Endothelial cell of umbilical vein (primary cell): ENCODE measurements around the gene SURF6. TPM values are rescaled to one million over a fixed set of nuclear protein-coding genes. Genes with fewer than 3 reads are reported as not detected.

Experiments used
- BruUV-seq: library from RNA; stranded (reverse); fragments of 400-500 nt; replicated peaks from 2 replicates; lab custom pipeline; 2021; lab: Mats Ljungman, UMichigan
- CTCF ChIA-PET: fragments of 300-600, 350-600 bp; sonication (Branson Sonifier 250); formaldehyde crosslinking; loops from one replicate; lab custom pipeline; 2021; ENCODE audit warnings: antibody characterized with exemption, inconsistent platforms; lab: Charles Lee
- POLR2A ChIA-PET: fragments of 300-600, 350-600 bp; sonication (Branson Sonifier 250); formaldehyde crosslinking; loops from one replicate; lab custom pipeline; 2021; ENCODE audit warnings: antibody characterized with exemption, inconsistent platforms; lab: Charles Lee
- DNase-seq: peaks from one replicate; pipeline ENCODE4 v3.0.0-alpha.2; 2011; ENCODE audit warnings: low read depth, low spot score
- FAIRE-seq: peaks from 2 replicates; lab custom pipeline; 2011; peaks lifted over from hg19 to GRCh38; lab: Jason Lieb, UNC
- H2AFZ ChIP-seq: 2 replicates; pipeline ENCODE4 v1.6.0; 2012; ENCODE audit warnings: low read depth, low read length, control low read depth, inconsistent platforms
- H3K27ac ChIP-seq: 2 replicates; pipeline ENCODE4 v1.5.1; 2011; ENCODE audit warnings: low read depth, mild to moderate bottlenecking, control low read depth, low read length, moderate library complexity; ENCODE audit not compliant: insufficient read depth
- H3K27me3 ChIP-seq, 2 experiments: 2 replicates each; pipeline versions ENCODE4 v1.6.0 to v1.6.1; 2011; ENCODE audit warnings: low read length in 2 of 2, mixed read lengths in 1 of 2; ENCODE audit not compliant: control insufficient read depth in 2 of 2, insufficient read depth in 2 of 2
- H3K36me3 ChIP-seq, 2 experiments: 2 replicates in 1 of 2; 3 replicates in 1 of 2; pipeline ENCODE4 v1.5.1; 2011; ENCODE audit warnings: low read length in 2 of 2, mild to moderate bottlenecking in 1 of 2, moderate library complexity in 1 of 2; ENCODE audit not compliant: control insufficient read depth in 2 of 2, insufficient read depth in 2 of 2; ENCODE audit errors: extremely low read depth in 1 of 2
- H3K4me1 ChIP-seq: 3 replicates; pipeline ENCODE4 v1.5.1; 2011; ENCODE audit warnings: mild to moderate bottlenecking, low read length; ENCODE audit not compliant: control insufficient read depth, insufficient read depth; ENCODE audit errors: extremely low read depth
- H3K4me2 ChIP-seq: 2 replicates; pipeline ENCODE4 v1.6.1; 2011; ENCODE audit warnings: low read length, control low read depth, mixed read lengths; ENCODE audit not compliant: insufficient read depth
- H3K4me3 ChIP-seq, 3 experiments: fragments of 200-600 bp in 1 of 3; sonication (generic), shearing (Covaris generic) in 1 of 3; replicated peaks in 1 of 3; 2 replicates each; pipeline ENCODE4 v1.5.1; 2011 to 2016; ENCODE audit warnings: control low read depth in 3 of 3, low read length in 3 of 3, mild to moderate bottlenecking in 2 of 3, inconsistent platforms in 1 of 3, low read depth in 1 of 3, moderate library complexity in 1 of 3; ENCODE audit not compliant: insufficient read depth in 1 of 3
- H3K79me2 ChIP-seq: 2 replicates; pipeline ENCODE4 v1.6.0; 2012; ENCODE audit warnings: low read length, inconsistent platforms; ENCODE audit not compliant: control insufficient read depth, insufficient read depth
- H3K9ac ChIP-seq: replicated peaks from 2 replicates; pipeline ENCODE3; 2011; ENCODE audit warnings: low read length, control low read depth; ENCODE audit not compliant: insufficient read depth; ENCODE audit errors: extremely low read depth
- H3K9me1 ChIP-seq: replicated peaks from 3 replicates; pipeline ENCODE4 v1.6.0; 2011; ENCODE audit warnings: mild to moderate bottlenecking, low read length; ENCODE audit not compliant: control insufficient read depth, insufficient read depth; ENCODE audit errors: extremely low read depth
- H3K9me3 ChIP-seq: replicated peaks from 2 replicates; pipeline ENCODE4 v1.5.1; 2012; ENCODE audit warnings: low read length, inconsistent platforms; ENCODE audit not compliant: control insufficient read depth, insufficient read depth
- H4K20me1 ChIP-seq: replicated peaks from 2 replicates; pipeline ENCODE3; 2011; ENCODE audit warnings: mild to moderate bottlenecking, low read length; ENCODE audit not compliant: control insufficient read depth, insufficient read depth; ENCODE audit errors: extremely low read depth
- EZH2 ChIP-seq: IDR thresholded peaks from 2 replicates; pipeline ENCODE4 v1.6.1; 2012; ENCODE audit warnings: borderline replicate concordance, low read depth, mild to moderate bottlenecking, moderate library complexity, low read length, inconsistent platforms; ENCODE audit not compliant: severe bottlenecking
- FOS ChIP-seq: IDR thresholded peaks from 2 replicates; pipeline ENCODE4 v1.6.1; 2011; ENCODE audit warnings: mild to moderate bottlenecking, low read length, moderate library complexity, borderline replicate concordance; ENCODE audit not compliant: insufficient read depth
- GATA2 ChIP-seq: IDR thresholded peaks from 2 replicates; pipeline ENCODE4 v1.7.0; 2011; ENCODE audit warnings: low read depth, mild to moderate bottlenecking, moderate library complexity, mixed read lengths, low read length; ENCODE audit not compliant: insufficient read length, insufficient read depth
- JUN ChIP-seq: IDR thresholded peaks from 2 replicates; pipeline ENCODE4 v1.6.1; 2011; ENCODE audit warnings: borderline replicate concordance, low read depth; ENCODE audit not compliant: insufficient read length, insufficient read depth
- MYC ChIP-seq: IDR thresholded peaks from one replicate; pipeline ENCODE4 v1.6.1; 2011; ENCODE audit warnings: mild to moderate bottlenecking, low read depth, low read length
- POLR2A ChIP-seq: IDR thresholded peaks from 2 replicates; pipeline ENCODE4 v1.6.1; 2012; ENCODE audit warnings: low read depth, mild to moderate bottlenecking, control low read depth, low read length
- POLR2AphosphoS5 ChIP-seq: IDR thresholded peaks from 2 replicates; pipeline ENCODE4 v1.6.1; 2012; ENCODE audit warnings: low read depth, mild to moderate bottlenecking, control low read depth, low read length, moderate library complexity; ENCODE audit not compliant: insufficient read depth
- dilution Hi-C: fragments of 300-500 bp; cut with MboI; formaldehyde crosslinking; loops from one replicate; pipeline ENCODE4 v1.15.0; 2019; ENCODE audit warnings: low sequenced_read_pairs; ENCODE audit not compliant: extremely low pct_ligation_motif_present
- intact Hi-C: fragments of 100-400 bp; cut with micrococcal nuclease; formaldehyde crosslinking; loops from one replicate; pipeline ENCODE4 v1.10.0; 2022
- polyA plus RNA-seq, 4 experiments: library from polyadenylated mRNA; depleted of rRNA in 3 of 4; stranded (reverse) in 3 of 4; unstranded in 1 of 4; fragments of >200 nt; gene quantifications; 2 replicates each; pipeline versions ENCODE4 v1.2.1 to v1.2.3, GENCODE V29; 2011 to 2012; ENCODE audit warnings: missing spikeins in 1 of 4
- total RNA-seq: library from RNA; stranded (reverse); gene quantifications from 2 replicates; pipeline ENCODE4 v1.2.3, GENCODE V29; 2021
- TF ChIP-seq, protein P1 (sequence below): IDR thresholded peaks from 2 replicates; pipeline ENCODE4 v1.6.1; 2011; ENCODE audit not compliant: insufficient read depth, insufficient read length
- TF ChIP-seq, protein P2 (sequence below), 2 donors: IDR thresholded peaks; 1 replicate in 1 of 2; 2 replicates in 1 of 2; pipeline ENCODE4 v1.5.1; 2011; ENCODE audit warnings: low read length in 2 of 2, mild to moderate bottlenecking in 2 of 2, moderate library complexity in 2 of 2, control low read depth in 1 of 2, inconsistent platforms in 1 of 2, low read depth in 1 of 2; ENCODE audit not compliant: insufficient read depth in 1 of 2; ENCODE audit errors: extremely low read depth in 1 of 2

The SURF6 gene
- total and polyA plus RNA-seq, 2 donors (not counting 3 experiments of a cell fraction or from before 2014, with no cell fraction given) = 4.9 to 16.0 TPM

DNA sequence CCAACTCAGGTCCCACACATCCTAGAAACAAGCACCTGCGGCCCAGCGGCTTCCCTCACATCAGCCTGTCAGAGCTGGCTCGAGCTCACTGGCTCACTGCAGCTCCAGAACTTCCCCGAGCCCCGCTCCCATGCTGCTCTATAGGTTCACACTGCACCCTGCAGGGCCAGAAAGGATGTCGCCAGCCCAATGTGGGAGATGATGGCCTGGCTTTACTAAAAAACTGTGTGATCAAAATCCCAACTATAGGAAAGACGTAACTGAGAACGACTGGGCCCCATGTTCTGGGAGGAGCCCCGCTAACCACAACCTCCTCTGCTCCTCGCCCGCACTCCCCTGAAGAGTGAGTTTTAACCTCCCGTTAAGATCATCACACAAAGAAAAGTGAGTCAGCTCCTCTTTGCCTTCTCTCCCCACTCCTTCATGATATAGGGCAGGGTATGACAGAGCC lies 35.3 kb upstream of the SURF6 start:
- H3K27ac ChIP-seq = no peak overlapping the region
- ChIA-PET POLR2A (interaction anchor here (1.0 kb wide), 1 partner anchor 23 kb away, joined by 4 read pairs; the partner anchor contains the start of genes MED22 and RPL7A), CTCF (interaction anchor here (1.1 kb wide), 1 partner anchor 16 kb away, joined by 5 read pairs; no protein-coding TSS in a partner anchor)
- FAIRE-seq = no peak
- H2AFZ ChIP-seq = no peak overlapping the region
- DNase-seq = no peak
- no peaks in the 10 kb centered on the region for H3K9me3 ChIP-seq
- intact Hi-C loops = no loop called here
- no peaks in the 10 kb centered on the region for H3K27me3 ChIP-seq
- H3K4me3 ChIP-seq = no peak overlapping the region
- peaks cover 20% of the 10 kb centered on the region for H3K4me1 ChIP-seq
- TF ChIP-seq, protein P1, sequence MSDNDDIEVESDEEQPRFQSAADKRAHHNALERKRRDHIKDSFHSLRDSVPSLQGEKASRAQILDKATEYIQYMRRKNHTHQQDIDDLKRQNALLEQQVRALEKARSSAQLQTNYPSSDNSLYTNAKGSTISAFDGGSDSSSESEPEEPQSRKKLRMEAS = no peak
- TF ChIP-seq JUN = no peak
- TF ChIP-seq, protein P2, sequence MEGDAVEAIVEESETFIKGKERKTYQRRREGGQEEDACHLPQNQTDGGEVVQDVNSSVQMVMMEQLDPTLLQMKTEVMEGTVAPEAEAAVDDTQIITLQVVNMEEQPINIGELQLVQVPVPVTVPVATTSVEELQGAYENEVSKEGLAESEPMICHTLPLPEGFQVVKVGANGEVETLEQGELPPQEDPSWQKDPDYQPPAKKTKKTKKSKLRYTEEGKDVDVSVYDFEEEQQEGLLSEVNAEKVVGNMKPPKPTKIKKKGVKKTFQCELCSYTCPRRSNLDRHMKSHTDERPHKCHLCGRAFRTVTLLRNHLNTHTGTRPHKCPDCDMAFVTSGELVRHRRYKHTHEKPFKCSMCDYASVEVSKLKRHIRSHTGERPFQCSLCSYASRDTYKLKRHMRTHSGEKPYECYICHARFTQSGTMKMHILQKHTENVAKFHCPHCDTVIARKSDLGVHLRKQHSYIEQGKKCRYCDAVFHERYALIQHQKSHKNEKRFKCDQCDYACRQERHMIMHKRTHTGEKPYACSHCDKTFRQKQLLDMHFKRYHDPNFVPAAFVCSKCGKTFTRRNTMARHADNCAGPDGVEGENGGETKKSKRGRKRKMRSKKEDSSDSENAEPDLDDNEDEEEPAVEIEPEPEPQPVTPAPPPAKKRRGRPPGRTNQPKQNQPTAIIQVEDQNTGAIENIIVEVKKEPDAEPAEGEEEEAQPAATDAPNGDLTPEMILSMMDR (IDR thresholded peaks at IDR 0.05; ENCODE audit: extremely low read depth in 1 of 2, insufficient read depth in 1 of 2, low read depth in 1 of 2, low read length in 2 of 2) = no peak
- no TSS peak for BruUV-seq
- dilution Hi-C loops = no loop called here
- H3K79me2 ChIP-seq = peaks cover 95% of the 10 kb centered on the region
- no peaks in the 10 kb centered on the region for H3K9me1 ChIP-seq
- H4K20me1 ChIP-seq = peaks cover 2% of the 10 kb centered on the region
- no peak overlapping the region for H3K9ac ChIP-seq
- peaks cover 7 to 39% of the 10 kb centered on the region in 2 experiments for H3K36me3 ChIP-seq
- no peak overlapping the region for H3K4me2 ChIP-seq

GRCh38 chr9:133370685-133371084 lies 34.7 kb upstream of the SURF6 start:
- dilution Hi-C loops = no loop called here
- H3K27ac ChIP-seq = no peak overlapping the region

More at GRCh38 chr9:133370685-133371084, 34.7 kb upstream of the SURF6 start:
- Histone ChIP-seq H3K9me3 (no peaks in the 10 kb centered on the region), H3K9ac (no peak overlapping the region), H3K79me2 (peaks cover 100% of the 10 kb centered on the region), H4K20me1 (peaks cover 2% of the 10 kb centered on the region), H2AFZ (no peak overlapping the region), H3K4me1 (peaks cover 20% of the 10 kb centered on the region), H3K9me1 (no peaks in the 10 kb centered on the region), H3K27me3 (no peaks in the 10 kb centered on the region), H3K4me3 (no peak overlapping the region), H3K36me3 (peaks cover 11 to 44% of the 10 kb centered on the region in 2 experiments), H3K4me2 (no peak overlapping the region)
- CTCF ChIA-PET = no interaction called here
- POLR2A ChIA-PET = interaction anchor here (1.0 kb wide), 1 partner anchor 23 kb away, joined by 4 read pairs; the partner anchor contains the start of genes MED22 and RPL7A
- TF ChIP-seq POLR2A = no peak
- TF ChIP-seq EZH2 = no peak
- no peak for TF ChIP-seq POLR2AphosphoS5
- TF ChIP-seq, protein P2 (IDR thresholded peaks at IDR 0.05; ENCODE audit: extremely low read depth in 1 of 2, insufficient read depth in 1 of 2, low read depth in 1 of 2, low read length in 2 of 2) = no peak
- no peak for TF ChIP-seq MYC
- no peak for TF ChIP-seq JUN
- TF ChIP-seq FOS = no peak
- no peak for TF ChIP-seq GATA2
- TF ChIP-seq, protein P1 = no peak
- DNase-seq = no peak
- BruUV-seq = no TSS peak
- intact Hi-C loops = no loop called here
- no peak for FAIRE-seq
